Measurements from ENCODE around the gene TRMT10C.

DNA sequence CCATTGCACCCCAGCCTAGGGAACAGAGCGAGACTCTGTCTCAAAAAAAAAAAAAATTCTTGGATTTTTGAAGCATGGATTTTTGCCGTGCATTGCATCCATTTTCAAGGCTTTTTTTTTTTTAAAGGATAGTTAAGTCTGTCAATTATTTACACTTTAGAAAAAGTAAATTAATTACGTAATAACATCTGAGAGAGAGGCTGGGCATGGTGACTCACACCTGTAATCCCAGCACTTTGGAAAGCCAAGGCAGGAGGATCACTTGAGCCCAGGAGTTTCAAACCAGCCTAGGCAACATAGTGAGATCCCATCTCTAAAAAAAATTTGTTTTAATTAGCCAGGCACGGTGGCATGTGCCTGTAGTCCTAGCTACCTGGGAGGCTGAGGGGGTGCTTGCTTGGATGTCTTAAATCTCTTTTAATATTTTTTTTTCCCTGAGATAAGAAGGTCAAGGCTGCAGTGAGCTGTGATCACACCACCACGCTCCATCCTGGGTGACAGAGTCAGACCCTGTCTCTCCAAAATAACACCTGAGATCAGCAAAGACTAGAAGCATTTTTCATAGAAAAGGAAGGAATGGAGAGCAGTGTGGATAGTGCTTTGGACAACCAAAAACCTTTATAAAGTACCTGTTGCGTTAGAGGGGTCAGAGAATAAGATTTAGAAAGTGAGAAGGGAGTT, 41.8 kb upstream of the TRMT10C start:
- TF ChIP-seq, protein P1, sequence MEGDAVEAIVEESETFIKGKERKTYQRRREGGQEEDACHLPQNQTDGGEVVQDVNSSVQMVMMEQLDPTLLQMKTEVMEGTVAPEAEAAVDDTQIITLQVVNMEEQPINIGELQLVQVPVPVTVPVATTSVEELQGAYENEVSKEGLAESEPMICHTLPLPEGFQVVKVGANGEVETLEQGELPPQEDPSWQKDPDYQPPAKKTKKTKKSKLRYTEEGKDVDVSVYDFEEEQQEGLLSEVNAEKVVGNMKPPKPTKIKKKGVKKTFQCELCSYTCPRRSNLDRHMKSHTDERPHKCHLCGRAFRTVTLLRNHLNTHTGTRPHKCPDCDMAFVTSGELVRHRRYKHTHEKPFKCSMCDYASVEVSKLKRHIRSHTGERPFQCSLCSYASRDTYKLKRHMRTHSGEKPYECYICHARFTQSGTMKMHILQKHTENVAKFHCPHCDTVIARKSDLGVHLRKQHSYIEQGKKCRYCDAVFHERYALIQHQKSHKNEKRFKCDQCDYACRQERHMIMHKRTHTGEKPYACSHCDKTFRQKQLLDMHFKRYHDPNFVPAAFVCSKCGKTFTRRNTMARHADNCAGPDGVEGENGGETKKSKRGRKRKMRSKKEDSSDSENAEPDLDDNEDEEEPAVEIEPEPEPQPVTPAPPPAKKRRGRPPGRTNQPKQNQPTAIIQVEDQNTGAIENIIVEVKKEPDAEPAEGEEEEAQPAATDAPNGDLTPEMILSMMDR (IDR thresholded peaks at IDR 0.05 in 2 of 3, conservative IDR thresholded peaks at IDR 0.05 in 1 of 3; ENCODE audit: insufficient read depth in 2 of 3, low read depth in 1 of 3, low read length in 3 of 3), result no peak
- TF ChIP-seq YY1 (IDR thresholded peaks at IDR 0.05; ENCODE audit: borderline replicate concordance in 1 of 3, control insufficient read depth in 1 of 3, extremely low read depth in 1 of 3, insufficient read depth in 3 of 3, insufficient read length in 1 of 3, insufficient replicate concordance in 2 of 3, low read depth in 1 of 3, low read length in 2 of 3) (no peak), U2AF1 (optimal IDR thresholded peaks at IDR 0.05; ENCODE audit: low read depth, low read length) (no peak), GATAD2A (IDR thresholded peaks at IDR 0.05) (no peak), CEBPB (tag; IDR thresholded peaks at IDR 0.05) (peak; percentile 47; the same call in 1 of the 2 replicates), CBX5 (IDR thresholded peaks at IDR 0.05; ENCODE audit: borderline replicate concordance, low read depth) (no peak), ZNF274 (IDR thresholded peaks at IDR 0.05; ENCODE audit: borderline replicate concordance, low read depth, low read length) (no peak), TCF7L2 (IDR thresholded peaks at IDR 0.05; ENCODE audit: low read depth, low read length) (no peak), POLR2A (conservative IDR thresholded peaks at IDR 0.05) (no peak), MXI1 (IDR thresholded peaks at IDR 0.05; ENCODE audit: low read depth, low read length) (no peak), SMC3 (conservative IDR thresholded peaks at IDR 0.05; ENCODE audit: insufficient read depth, low read depth, low read length) (no peak), NR3C1 (CRISPR knock-in tag; IDR thresholded peaks at IDR 0.05) (no peak), ZNF143 (CRISPR knock-in tag; IDR thresholded peaks at IDR 0.05) (no peak)
- TF ChIP-seq, protein P2, sequence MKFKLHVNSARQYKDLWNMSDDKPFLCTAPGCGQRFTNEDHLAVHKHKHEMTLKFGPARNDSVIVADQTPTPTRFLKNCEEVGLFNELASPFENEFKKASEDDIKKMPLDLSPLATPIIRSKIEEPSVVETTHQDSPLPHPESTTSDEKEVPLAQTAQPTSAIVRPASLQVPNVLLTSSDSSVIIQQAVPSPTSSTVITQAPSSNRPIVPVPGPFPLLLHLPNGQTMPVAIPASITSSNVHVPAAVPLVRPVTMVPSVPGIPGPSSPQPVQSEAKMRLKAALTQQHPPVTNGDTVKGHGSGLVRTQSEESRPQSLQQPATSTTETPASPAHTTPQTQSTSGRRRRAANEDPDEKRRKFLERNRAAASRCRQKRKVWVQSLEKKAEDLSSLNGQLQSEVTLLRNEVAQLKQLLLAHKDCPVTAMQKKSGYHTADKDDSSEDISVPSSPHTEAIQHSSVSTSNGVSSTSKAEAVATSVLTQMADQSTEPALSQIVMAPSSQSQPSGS (CRISPR knock-in tag; IDR thresholded peaks at IDR 0.05), result no peak
